H9 (cell line): Measurements from ENCODE around the gene CSF1R. TPM values are rescaled to one million over a fixed set of nuclear protein-coding genes. Genes with fewer than 3 reads are reported as not detected.

Experiments used
- DNase-seq: peaks from one replicate; pipeline ENCODE4 v3.0.0-alpha.2; 2017
- H2AFZ ChIP-seq: one replicate; pipeline ENCODE4 v1.6.1; 2013; ENCODE audit warnings: mild to moderate bottlenecking, low read length, control low read depth, moderate library complexity
- H2AK5ac ChIP-seq: 2 replicates; pipeline ENCODE4 v1.6.1; 2013; ENCODE audit warnings: low read length, control low read depth, mixed read lengths; ENCODE audit not compliant: insufficient read length
- H2BK120ac ChIP-seq: one replicate; pipeline ENCODE4 v1.6.1; 2013; ENCODE audit warnings: low read depth, mild to moderate bottlenecking, low read length, control low read depth, inconsistent platforms; ENCODE audit not compliant: poor library complexity, severe bottlenecking
- H2BK12ac ChIP-seq: 2 replicates; pipeline ENCODE4 v1.6.1; 2013; ENCODE audit warnings: low read length, control low read depth, mixed read lengths, low read depth; ENCODE audit not compliant: insufficient read length
- H2BK15ac ChIP-seq: 2 replicates; pipeline ENCODE4 v1.6.1; 2013; ENCODE audit warnings: low read depth, low read length, control low read depth
- H2BK20ac ChIP-seq: one replicate; pipeline ENCODE4 v1.6.1; 2013; ENCODE audit warnings: low read depth, mild to moderate bottlenecking, low read length, control low read depth, inconsistent platforms; ENCODE audit not compliant: poor library complexity, severe bottlenecking
- H2BK5ac ChIP-seq: 2 replicates; pipeline ENCODE4 v1.6.1; 2013; ENCODE audit warnings: low read length, control low read depth, mixed read lengths; ENCODE audit not compliant: insufficient read length
- H3K14ac ChIP-seq: 2 replicates; pipeline ENCODE4 v1.6.1; 2013; ENCODE audit warnings: low read length, control low read depth; ENCODE audit not compliant: insufficient read depth
- H3K18ac ChIP-seq: 2 replicates; pipeline ENCODE4 v1.6.1; 2013; ENCODE audit warnings: low read depth, mild to moderate bottlenecking, mixed read lengths, low read length, control low read depth; ENCODE audit not compliant: insufficient read length
- H3K23ac ChIP-seq: 2 replicates; pipeline ENCODE4 v1.6.1; 2013; ENCODE audit warnings: low read length, control low read depth, mixed read lengths, low read depth; ENCODE audit not compliant: insufficient read length
- H3K23me2 ChIP-seq: 2 replicates; pipeline ENCODE4 v1.6.1; 2013; ENCODE audit warnings: low read depth, mild to moderate bottlenecking, mixed read lengths, low read length, control low read depth; ENCODE audit not compliant: insufficient read length, poor library complexity, severe bottlenecking
- H3K27ac ChIP-seq: 2 replicates; pipeline ENCODE4 v1.5.1; 2013; ENCODE audit warnings: low read length, control low read depth, mixed read lengths, low read depth; ENCODE audit not compliant: insufficient read length
- H3K27me3 ChIP-seq: 2 replicates; pipeline ENCODE4 v1.6.1; 2013; ENCODE audit warnings: low read length, control low read depth, inconsistent platforms; ENCODE audit not compliant: insufficient read depth
- H3K4ac ChIP-seq: 2 replicates; pipeline ENCODE4 v1.6.1; 2013; ENCODE audit warnings: low read depth, mild to moderate bottlenecking, control low read depth, inconsistent platforms, low read length, moderate library complexity
- H3K4me1 ChIP-seq: 2 replicates; pipeline ENCODE4 v1.6.1; 2013; ENCODE audit warnings: low read length, control low read depth, inconsistent platforms; ENCODE audit not compliant: insufficient read depth
- H3K4me2 ChIP-seq: 2 replicates; pipeline ENCODE4 v1.6.1; 2013; ENCODE audit warnings: low read length, control low read depth, mixed read lengths; ENCODE audit not compliant: insufficient read length, insufficient read depth
- H3K56ac ChIP-seq: 2 replicates; pipeline ENCODE4 v1.6.1; 2013; ENCODE audit warnings: low read depth, mild to moderate bottlenecking, mixed read lengths, low read length, control low read depth; ENCODE audit not compliant: insufficient read length
- H3K79me1 ChIP-seq: 2 replicates; pipeline ENCODE4 v1.6.1; 2013; ENCODE audit warnings: low read depth, mild to moderate bottlenecking, moderate library complexity, low read length, control low read depth, inconsistent platforms; ENCODE audit not compliant: insufficient read depth, poor library complexity, severe bottlenecking
- H3K79me2 ChIP-seq: 2 replicates; pipeline ENCODE4 v1.6.1; 2013; ENCODE audit warnings: low read length, control low read depth, inconsistent platforms; ENCODE audit not compliant: insufficient read depth
- H3K9ac ChIP-seq: 2 replicates; pipeline ENCODE4 v1.6.1; 2013; ENCODE audit warnings: low read length, control low read depth, mixed read lengths; ENCODE audit not compliant: insufficient read length; ENCODE audit errors: extremely low read depth
- H3K9me3 ChIP-seq: one replicate; pipeline ENCODE4 v1.6.1; 2013; ENCODE audit warnings: low read depth, low read length, inconsistent platforms; ENCODE audit not compliant: control insufficient read depth
- H3T11ph ChIP-seq: one replicate; pipeline ENCODE4 v1.6.1; 2013; ENCODE audit warnings: mild to moderate bottlenecking, low read length, control low read depth, inconsistent platforms
- H4K20me1 ChIP-seq: one replicate; pipeline ENCODE4 v1.6.1; 2013; ENCODE audit not compliant: control insufficient read depth, insufficient read length, insufficient read depth
- H4K5ac ChIP-seq: 2 replicates; pipeline ENCODE4 v1.6.1; 2013; ENCODE audit warnings: low read depth, mild to moderate bottlenecking, mixed read lengths, low read length, control low read depth; ENCODE audit not compliant: insufficient read length
- H4K8ac ChIP-seq: replicated peaks from 2 replicates; pipeline ENCODE4 v1.6.1; 2013; ENCODE audit warnings: low read length, control low read depth, mixed read lengths, low read depth; ENCODE audit not compliant: insufficient read length
- H4K91ac ChIP-seq: 2 replicates; pipeline ENCODE4 v1.6.1; 2013; ENCODE audit warnings: low read depth, mild to moderate bottlenecking, moderate library complexity, mixed read lengths, low read length, control low read depth; ENCODE audit not compliant: insufficient read length
- H3K27ac Mint-ChIP-seq, 3 experiments: 2 replicates in 2 of 3; 3 replicates in 1 of 3; pipeline ENCODE4 v1.8.0; 2020 to 2021; ENCODE audit warnings: mixed read lengths in 3 of 3, mild to moderate bottlenecking in 1 of 3, moderate library complexity in 1 of 3
- H3K27me3 Mint-ChIP-seq: 2 replicates; pipeline ENCODE4 v1.8.0; 2021; ENCODE audit warnings: low read depth, mild to moderate bottlenecking, moderate library complexity, mixed read lengths
- H3K36me3 Mint-ChIP-seq, 3 experiments: 2 replicates in 2 of 3; 3 replicates in 1 of 3; pipeline ENCODE4 v1.8.0; 2020 to 2021; ENCODE audit warnings: low read depth in 3 of 3, mixed read lengths in 3 of 3; ENCODE audit not compliant: insufficient read depth in 1 of 3
- H3K4me1 Mint-ChIP-seq, 2 experiments: 2 replicates each; pipeline ENCODE4 v1.8.0; 2020; ENCODE audit warnings: mixed read lengths in 2 of 2
- H3K4me3 Mint-ChIP-seq, 2 experiments: 2 replicates in 1 of 2; 3 replicates in 1 of 2; pipeline ENCODE4 v1.8.0; 2020 to 2021; ENCODE audit warnings: mild to moderate bottlenecking in 2 of 2, mixed read lengths in 2 of 2, moderate library complexity in 1 of 2
- H3K9me3 Mint-ChIP-seq, 2 experiments: 2 replicates in 1 of 2; 3 replicates in 1 of 2; pipeline ENCODE4 v1.8.0; 2020; ENCODE audit warnings: mild to moderate bottlenecking in 2 of 2, mixed read lengths in 2 of 2, moderate library complexity in 1 of 2
- CTCF ChIP-seq: fragments of 200-600 bp; sonication (generic); conservative IDR thresholded peaks from 3 replicates; pipeline ENCODE4 v1.8.0; 2021; ENCODE audit warnings: antibody characterized with exemption, mild to moderate bottlenecking
- WGBS: extraction: QIAGEN DNeasy Blood & Tissue Kit; methylation state at CpG from one replicate; pipeline ENCODE4 v1.1.7; 2013; ENCODE audit warnings: missing lambda C conversion rate, low lambda C conversion rate, mixed read lengths; ENCODE audit not compliant: insufficient read length; ENCODE audit errors: extremely low coverage; 5-methylcytosine and 5-hydroxymethylcytosine counted together
- total RNA-seq: library from RNA; stranded (reverse); gene quantifications from 2 replicates; pipeline ENCODE4 v1.2.1, GENCODE V29; 2021

The CSF1R gene
- total RNA-seq, 1 experiment from 2014 or later = 0.13 TPM

DNA sequence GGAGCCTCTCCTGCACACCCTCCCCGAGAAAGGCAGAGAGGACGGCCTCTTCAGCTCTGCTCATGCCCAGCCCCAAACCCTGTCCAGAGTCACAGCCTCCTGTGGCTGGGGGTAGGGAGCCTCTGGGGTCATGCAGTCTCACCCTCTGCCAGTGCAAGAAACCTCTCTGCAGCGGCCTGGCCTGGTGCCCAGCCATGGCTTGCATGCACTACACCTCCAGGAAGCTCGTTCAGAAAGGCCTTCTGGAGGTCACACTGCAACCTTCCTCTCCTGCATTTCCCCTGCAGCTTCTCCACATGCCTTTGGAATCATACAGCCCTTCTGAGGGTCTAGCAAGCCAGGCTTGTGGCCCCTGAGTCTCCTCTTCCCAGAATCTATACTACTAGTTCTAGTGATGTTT, 17.9 kb downstream of the CSF1R start:
- H3K56ac ChIP-seq = no peak overlapping the region
- Mint-ChIP-seq H3K36me3 (no peaks in the 10 kb centered on the region), H3K4me3 (no peak overlapping the region), H3K4me1 (peaks cover 5 to 21% of the 10 kb centered on the region in 2 experiments; a peak in 3 of 4 replicates), H3K27ac (no peak overlapping the region), H3K27me3 (peaks cover 16% of the 10 kb centered on the region), H3K9me3 (no peaks in the 10 kb centered on the region; a peak in 1 of 5 replicates)
- H3K4me2 ChIP-seq = no peak overlapping the region
- H3K23me2 ChIP-seq = no peaks in the 10 kb centered on the region
- no peak for DNase-seq
- H4K8ac ChIP-seq = no peak overlapping the region
- H4K5ac ChIP-seq = no peak overlapping the region
- H4K20me1 ChIP-seq = no peaks in the 10 kb centered on the region
- no peak overlapping the region for H3K27ac ChIP-seq
- H3K4ac ChIP-seq = no peak overlapping the region
- H3K4me1 ChIP-seq = no peaks in the 10 kb centered on the region
- no peak overlapping the region for H2BK20ac ChIP-seq
- no peak overlapping the region for H2BK120ac ChIP-seq
- no peaks in the 10 kb centered on the region for H3K79me2 ChIP-seq
- H3K27me3 ChIP-seq = no peaks in the 10 kb centered on the region
- H2BK15ac ChIP-seq = no peak overlapping the region
- no peak overlapping the region for H3K18ac ChIP-seq
- no peak overlapping the region for H2AFZ ChIP-seq
- H2BK5ac ChIP-seq = no peak overlapping the region
- no peak overlapping the region for H2BK12ac ChIP-seq
- WGBS = no CpG with 5 or more reads among the region's 4 CpGs
- no peaks in the 10 kb centered on the region for H3K9me3 ChIP-seq
- H3K14ac ChIP-seq = no peak overlapping the region
- no peak overlapping the region for H3K9ac ChIP-seq
- no peak overlapping the region for H4K91ac ChIP-seq
- H2AK5ac ChIP-seq = no peak overlapping the region
- no peak overlapping the region for H3K23ac ChIP-seq
- H3T11ph ChIP-seq = no peak overlapping the region
- TF ChIP-seq CTCF = no peak
- no peaks in the 10 kb centered on the region for H3K79me1 ChIP-seq
